Peyer's patch (tissue), 4 donors: Measurements from ENCODE around the gene FBN3.

Experiments used
- CTCF ChIP-seq, 6 experiments: fragments of 450-650 bp in 4 of 6; fragments of 200-600 bp in 2 of 6; sonication (generic) in 1 of 6; IDR thresholded peaks; one replicate each; pipeline ENCODE4 v1.5.1; 2017 to 2019; ENCODE audit warnings: antibody characterized with exemption in 6 of 6, mild to moderate bottlenecking in 3 of 6, moderate library complexity in 1 of 6
- POLR2A ChIP-seq, 2 donors: fragments of 450-650 bp; IDR thresholded peaks; one replicate each; pipeline ENCODE4 v1.5.1; 2017; ENCODE audit warnings: antibody characterized with exemption in 2 of 2, mild to moderate bottlenecking in 2 of 2, moderate library complexity in 2 of 2

- TF ChIP-seq CTCF (IDR thresholded peaks at IDR 0.05) (no peak), POLR2A (IDR thresholded peaks at IDR 0.05) (no peak)
Measured at GRCh38 chr19:8129061-8129618, 20.3 kb downstream of the FBN3 start.
